KMS-11 (cell line): Measurements from ENCODE around the gene LMAN1.
A peak's percentile ranks its signal among the peaks of the same experiment; 100 is the strongest.

Experiments
- H2AFZ ChIP-seq: fragments of 200-600 bp; sonication (generic); 2 replicates; pipeline ENCODE4 v1.6.1; 2016; ENCODE audit warnings: antibody characterized with exemption, mixed run types, low read depth
- H3K27ac ChIP-seq: fragments of 200-600 bp; sonication (generic); 2 replicates; pipeline ENCODE4 v1.6.1; 2016; ENCODE audit warnings: mild to moderate bottlenecking, mixed run types
- H3K27me3 ChIP-seq: fragments of 200-600 bp; sonication (generic); 2 replicates; pipeline ENCODE4 v1.6.1; 2017; ENCODE audit warnings: mild to moderate bottlenecking, low read depth, mixed run types, moderate library complexity; ENCODE audit not compliant: insufficient read depth
- H3K36me3 ChIP-seq: fragments of 200-600 bp; sonication (generic); 2 replicates; pipeline ENCODE4 v1.6.1; 2017; ENCODE audit warnings: mild to moderate bottlenecking, mixed run types; ENCODE audit not compliant: insufficient read depth
- H3K4me1 ChIP-seq: fragments of 200-600 bp; sonication (generic); 2 replicates; pipeline ENCODE4 v1.6.1; 2016; ENCODE audit warnings: mild to moderate bottlenecking, low read depth, mixed run types; ENCODE audit not compliant: poor library complexity, severe bottlenecking
- H3K4me2 ChIP-seq: fragments of 200-600 bp; sonication (generic); 2 replicates; pipeline ENCODE4 v1.7.0; 2016; ENCODE audit warnings: mild to moderate bottlenecking, mixed run types
- H3K4me3 ChIP-seq: fragments of 200-600 bp; sonication (generic); IDR thresholded peaks from 2 replicates; pipeline ENCODE4 v1.6.1; 2017; ENCODE audit warnings: low read depth, low read length, mixed read lengths; ENCODE audit not compliant: insufficient read depth
- H3K79me2 ChIP-seq: fragments of 200-600 bp; sonication (generic); 2 replicates; pipeline ENCODE4 v1.6.1; 2016; ENCODE audit warnings: low read depth, mixed run types; ENCODE audit not compliant: insufficient read depth
- H3K9ac ChIP-seq: fragments of 200-600 bp; sonication (generic); 2 replicates; pipeline ENCODE4 v1.6.1; 2016; ENCODE audit warnings: mild to moderate bottlenecking, mixed run types
- H4K20me1 ChIP-seq: fragments of 200-600 bp; sonication (generic); 2 replicates; pipeline ENCODE4 v1.6.1; 2016; ENCODE audit warnings: mild to moderate bottlenecking, mixed run types; ENCODE audit not compliant: insufficient read depth
- TF ChIP-seq, protein P1 (sequence below): fragments of 200-600 bp; sonication (generic); conservative IDR thresholded peaks from 2 replicates; pipeline ENCODE4 v1.6.1; 2017; ENCODE audit warnings: low read depth, mild to moderate bottlenecking, antibody characterized with exemption, low read length, moderate library complexity, mixed read lengths

LMAN1 gene

GRCh38 chr18:59311631-59312030, 47.4 kb downstream of the LMAN1 start:
- no peak overlapping the region for H2AFZ ChIP-seq
- no peak overlapping the region for H3K4me3 ChIP-seq
- TF ChIP-seq, protein P1, sequence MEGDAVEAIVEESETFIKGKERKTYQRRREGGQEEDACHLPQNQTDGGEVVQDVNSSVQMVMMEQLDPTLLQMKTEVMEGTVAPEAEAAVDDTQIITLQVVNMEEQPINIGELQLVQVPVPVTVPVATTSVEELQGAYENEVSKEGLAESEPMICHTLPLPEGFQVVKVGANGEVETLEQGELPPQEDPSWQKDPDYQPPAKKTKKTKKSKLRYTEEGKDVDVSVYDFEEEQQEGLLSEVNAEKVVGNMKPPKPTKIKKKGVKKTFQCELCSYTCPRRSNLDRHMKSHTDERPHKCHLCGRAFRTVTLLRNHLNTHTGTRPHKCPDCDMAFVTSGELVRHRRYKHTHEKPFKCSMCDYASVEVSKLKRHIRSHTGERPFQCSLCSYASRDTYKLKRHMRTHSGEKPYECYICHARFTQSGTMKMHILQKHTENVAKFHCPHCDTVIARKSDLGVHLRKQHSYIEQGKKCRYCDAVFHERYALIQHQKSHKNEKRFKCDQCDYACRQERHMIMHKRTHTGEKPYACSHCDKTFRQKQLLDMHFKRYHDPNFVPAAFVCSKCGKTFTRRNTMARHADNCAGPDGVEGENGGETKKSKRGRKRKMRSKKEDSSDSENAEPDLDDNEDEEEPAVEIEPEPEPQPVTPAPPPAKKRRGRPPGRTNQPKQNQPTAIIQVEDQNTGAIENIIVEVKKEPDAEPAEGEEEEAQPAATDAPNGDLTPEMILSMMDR: no peak
- no peaks in the 10 kb centered on the region for H3K79me2 ChIP-seq
- no peaks in the 10 kb centered on the region for H3K36me3 ChIP-seq
- no peaks in the 10 kb centered on the region for H4K20me1 ChIP-seq
- no peaks in the 10 kb centered on the region for H3K27me3 ChIP-seq
- no peak overlapping the region for H3K9ac ChIP-seq
- H3K4me1 ChIP-seq: peaks cover 3% of the 10 kb centered on the region
- H3K4me2 ChIP-seq: no peak overlapping the region
- H3K27ac ChIP-seq: no peak overlapping the region

GRCh38 chr18:59308938-59309260, 50.2 kb downstream of the LMAN1 start:
- Histone ChIP-seq H4K20me1 (no peaks in the 10 kb centered on the region), H3K4me1 (peaks cover 3% of the 10 kb centered on the region), H3K36me3 (no peaks in the 10 kb centered on the region), H3K27me3 (no peaks in the 10 kb centered on the region), H3K27ac (no peak overlapping the region), H3K79me2 (no peaks in the 10 kb centered on the region), H3K4me2 (peak overlapping the region; percentile 65), H3K9ac (peak overlapping the region; percentile 19; the same call in 1 of the 2 replicates), H3K4me3 (no peak overlapping the region), H2AFZ (peak overlapping the region; percentile 78; the same call in 1 of the 2 replicates)
- TF ChIP-seq, protein P1: no peak

GRCh38 chr18:59308248-59308937, 50.7 kb downstream of the LMAN1 start:
- Histone ChIP-seq H3K27me3 (no peaks in the 10 kb centered on the region), H4K20me1 (no peaks in the 10 kb centered on the region), H3K79me2 (no peaks in the 10 kb centered on the region), H3K4me2 (peak overlapping the region; percentile 65), H2AFZ (peak overlapping the region; percentile 78), H3K27ac (no peak overlapping the region), H3K36me3 (no peaks in the 10 kb centered on the region), H3K4me3 (no peak overlapping the region), H3K4me1 (peaks cover 3% of the 10 kb centered on the region), H3K9ac (peak overlapping the region; percentile 19; the same call in 1 of the 2 replicates)
- TF ChIP-seq, protein P1: peak; percentile 95

DNA sequence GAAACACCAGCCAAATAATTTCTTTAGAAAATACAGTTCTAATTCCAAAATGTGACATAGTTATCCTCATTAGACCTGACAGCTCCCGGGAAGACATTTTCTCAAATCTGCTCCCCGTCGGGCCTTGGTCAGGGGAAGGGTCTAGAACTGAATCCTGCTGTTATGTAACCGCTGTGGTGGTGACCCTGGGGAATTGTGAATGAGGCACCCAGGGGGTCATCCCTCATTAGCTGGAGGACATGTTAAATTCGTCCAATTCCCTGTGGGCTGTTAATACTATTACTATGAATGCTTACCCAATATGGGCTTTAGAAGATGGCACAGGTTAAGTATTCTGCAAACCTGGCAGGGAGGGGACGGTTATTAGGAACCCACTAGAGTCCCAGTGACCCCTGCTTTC, 52.4 kb downstream of the LMAN1 start:
- H2AFZ ChIP-seq: no peak overlapping the region
- no peak overlapping the region for H3K4me3 ChIP-seq
- TF ChIP-seq, protein P1: no peak
- H3K36me3 ChIP-seq: no peaks in the 10 kb centered on the region
- H3K79me2 ChIP-seq: no peaks in the 10 kb centered on the region
- no peaks in the 10 kb centered on the region for H3K27me3 ChIP-seq
- no peak overlapping the region for H3K4me2 ChIP-seq
- no peak overlapping the region for H3K27ac ChIP-seq
- no peak overlapping the region for H3K9ac ChIP-seq
- no peaks in the 10 kb centered on the region for H4K20me1 ChIP-seq
- peaks cover 3% of the 10 kb centered on the region for H3K4me1 ChIP-seq
